Measurements from ENCODE around the gene PAIP2. TPM values are rescaled to one million over a fixed set of nuclear protein-coding genes. Genes with fewer than 3 reads are reported as not detected.

The PAIP2 gene
- total RNA-seq, 1 donor = 47.8 TPM

GRCh38 chr5:139394654-139395566 lies 53.3 kb downstream of the PAIP2 start, which contains the start of gene PROB1:
Gene PROB1 (minus strand): TSS chr5:139395104. CDS start chr5:139395081, 23 bp downstream.
- Histone ChIP-seq H4K20me1 (ENCODE audit: insufficient read depth, low read length) (peaks cover 4% of the 10 kb centered on the region), H3K4me2 (ENCODE audit: insufficient read depth, low read length) (peak within 1 kb of the TSS; percentile 71), H3K36me3 (ENCODE audit: insufficient read depth, low read length) (no peaks in the 10 kb centered on the region), H3K4me3 (ENCODE audit: insufficient read depth, low read length) (peak within 1 kb of the TSS; percentile 57), H3K4me1 (ENCODE audit: insufficient read depth, low read length) (no peaks in the 10 kb centered on the region), H3K79me2 (ENCODE audit: insufficient read depth, low read length) (no peaks in the 10 kb centered on the region), H2AFZ (ENCODE audit: low read length) (peak within 1 kb of the TSS; percentile 20), H3K9me3 (ENCODE audit: low read depth, low read length) (no peaks in the 10 kb centered on the region), H3K27me3 (ENCODE audit: insufficient read depth, low read length) (peaks cover 18% of the 10 kb centered on the region), H3K27ac (ENCODE audit: low read depth, low read length) (no peak within 1 kb of the TSS)
- DNase-seq (ENCODE audit: insufficient read length, low spot score, missing footprints) = peak; percentile 75
- TF ChIP-seq CTCF (IDR thresholded peaks at IDR 0.05; ENCODE audit: extremely low read depth, low read depth, low read length) = no peak

- Histone ChIP-seq H3K27me3 (ENCODE audit: insufficient read depth, low read length) (peaks cover 18% of the 10 kb centered on the region), H4K20me1 (ENCODE audit: insufficient read depth, low read length) (peaks cover 4% of the 10 kb centered on the region), H3K27ac (ENCODE audit: low read depth, low read length) (no peak overlapping the region), H3K79me2 (ENCODE audit: insufficient read depth, low read length) (no peaks in the 10 kb centered on the region), H3K9me3 (ENCODE audit: low read depth, low read length) (no peaks in the 10 kb centered on the region), H3K36me3 (ENCODE audit: insufficient read depth, low read length) (no peaks in the 10 kb centered on the region), H3K4me1 (ENCODE audit: insufficient read depth, low read length) (no peaks in the 10 kb centered on the region), H3K4me2 (ENCODE audit: insufficient read depth, low read length) (no peak overlapping the region), H3K4me3 (ENCODE audit: insufficient read depth, low read length) (no peak overlapping the region), H2AFZ (ENCODE audit: low read length) (no peak overlapping the region)
- DNase-seq (ENCODE audit: insufficient read length, low spot score, missing footprints) = peak; percentile 93
- TF ChIP-seq CTCF (IDR thresholded peaks at IDR 0.05; ENCODE audit: extremely low read depth, low read depth, low read length) = no peak
Observed at GRCh38 chr5:139395844-139396640, 54.4 kb downstream of the PAIP2 start.

GRCh38 chr5:139396691-139397090 lies 55.0 kb downstream of the PAIP2 start:
- Histone ChIP-seq H3K4me2 (ENCODE audit: insufficient read depth, low read length) (no peak overlapping the region), H3K27ac (ENCODE audit: low read depth, low read length) (no peak overlapping the region), H3K9me3 (ENCODE audit: low read depth, low read length) (no peaks in the 10 kb centered on the region), H3K27me3 (ENCODE audit: insufficient read depth, low read length) (peaks cover 18% of the 10 kb centered on the region), H3K4me3 (ENCODE audit: insufficient read depth, low read length) (no peak overlapping the region), H4K20me1 (ENCODE audit: insufficient read depth, low read length) (peaks cover 4% of the 10 kb centered on the region), H3K79me2 (ENCODE audit: insufficient read depth, low read length) (no peaks in the 10 kb centered on the region), H3K36me3 (ENCODE audit: insufficient read depth, low read length) (no peaks in the 10 kb centered on the region), H2AFZ (ENCODE audit: low read length) (no peak overlapping the region), H3K4me1 (ENCODE audit: insufficient read depth, low read length) (no peaks in the 10 kb centered on the region)
- no peak for DNase-seq (ENCODE audit: insufficient read length, low spot score, missing footprints)
- no peak for TF ChIP-seq CTCF (IDR thresholded peaks at IDR 0.05; ENCODE audit: extremely low read depth, low read depth, low read length)

GRCh38 chr5:139397921-139398320 lies 56.3 kb downstream of the PAIP2 start:
- no peaks in the 10 kb centered on the region for H3K79me2 ChIP-seq (ENCODE audit: insufficient read depth, low read length)
- peaks cover 18% of the 10 kb centered on the region for H3K27me3 ChIP-seq (ENCODE audit: insufficient read depth, low read length)
- no peak for DNase-seq (ENCODE audit: insufficient read length, low spot score, missing footprints)
- no peak for TF ChIP-seq CTCF (IDR thresholded peaks at IDR 0.05; ENCODE audit: extremely low read depth, low read depth, low read length)
- no peaks in the 10 kb centered on the region for H3K9me3 ChIP-seq (ENCODE audit: low read depth, low read length)
- peaks cover 4% of the 10 kb centered on the region for H4K20me1 ChIP-seq (ENCODE audit: insufficient read depth, low read length)
- peaks cover under 1% of the 10 kb centered on the region for H3K4me1 ChIP-seq (ENCODE audit: insufficient read depth, low read length)
- H2AFZ ChIP-seq (ENCODE audit: low read length) = no peak overlapping the region
- no peaks in the 10 kb centered on the region for H3K36me3 ChIP-seq (ENCODE audit: insufficient read depth, low read length)
- H3K4me2 ChIP-seq (ENCODE audit: insufficient read depth, low read length) = no peak overlapping the region
- H3K27ac ChIP-seq (ENCODE audit: low read depth, low read length) = no peak overlapping the region
- no peak overlapping the region for H3K4me3 ChIP-seq (ENCODE audit: insufficient read depth, low read length)
